H1 (cell line): Measurements from ENCODE around the gene MS4A15. TPM values are rescaled to one million over a fixed set of nuclear protein-coding genes. Genes with fewer than 3 reads are reported as not detected.

Source experiments
- CTCF ChIA-PET: fragments of 300-600 bp; sonication (Branson Sonifier 250); formaldehyde crosslinking; loops from one replicate; lab custom pipeline; 2021; ENCODE audit not compliant: partially characterized antibody; lab: Charles Lee
- POLR2A ChIA-PET: fragments of 300-600 bp; sonication (Branson Sonifier 250); formaldehyde crosslinking; loops from one replicate; lab custom pipeline; 2021; ENCODE audit warnings: inconsistent platforms; ENCODE audit not compliant: partially characterized antibody; lab: Charles Lee
- DNase-seq, 2 experiments: peaks; one replicate each; pipeline versions ENCODE4 v3.0.0 to v3.0.0-alpha.2; 2010 to 2022; ENCODE audit warnings: low spot score in 2 of 2, low read depth in 1 of 2, mixed read lengths in 1 of 2
- FAIRE-seq: peaks from 2 replicates; lab custom pipeline; 2011; peaks lifted over from hg19 to GRCh38; lab: Jason Lieb, UNC
- H2AFZ ChIP-seq: 2 replicates; pipeline ENCODE4 v1.8.1; 2012; ENCODE audit warnings: low read length, inconsistent platforms
- H2AK5ac ChIP-seq: 2 replicates; pipeline ENCODE4 v1.6.1; 2013; ENCODE audit warnings: low read depth, low read length
- H2BK120ac ChIP-seq: replicated peaks from 2 replicates; pipeline ENCODE3; 2013; ENCODE audit warnings: low read depth, low read length, inconsistent platforms
- H2BK12ac ChIP-seq: 2 replicates; pipeline ENCODE4 v1.6.1; 2013; ENCODE audit warnings: low read depth, low read length
- H2BK15ac ChIP-seq: 2 replicates; pipeline ENCODE4 v1.6.1; 2013; ENCODE audit warnings: low read length
- H2BK20ac ChIP-seq: 2 replicates; pipeline ENCODE4 v1.6.1; 2013; ENCODE audit warnings: low read length
- H2BK5ac ChIP-seq: 2 replicates; pipeline ENCODE4 v1.6.1; 2013; ENCODE audit warnings: low read depth, low read length
- H3K14ac ChIP-seq: 2 replicates; pipeline ENCODE4 v1.6.1; 2013; ENCODE audit warnings: inconsistent platforms; ENCODE audit not compliant: insufficient read length
- H3K18ac ChIP-seq: 2 replicates; pipeline ENCODE4 v1.6.1; 2013; ENCODE audit warnings: low read length; ENCODE audit errors: extremely low read depth
- H3K23ac ChIP-seq: 2 replicates; pipeline ENCODE4 v1.6.1; 2013; ENCODE audit warnings: inconsistent platforms; ENCODE audit not compliant: insufficient read length
- H3K23me2 ChIP-seq: 2 replicates; pipeline ENCODE4 v1.6.1; 2013; ENCODE audit warnings: low read depth, low read length
- H3K27ac ChIP-seq: 2 replicates; pipeline ENCODE4 v1.6.1; 2011; ENCODE audit warnings: low read depth, low read length, inconsistent platforms
- H3K27me3 ChIP-seq, 4 experiments: replicated peaks in 1 of 4; 1 replicate in 1 of 4; 2 replicates in 3 of 4; pipeline versions ENCODE4 v1.6.1 to v1.8.1; 2011 to 2013; ENCODE audit warnings: low read length in 3 of 4, mild to moderate bottlenecking in 3 of 4, inconsistent platforms in 2 of 4, mixed read lengths in 2 of 4, moderate library complexity in 1 of 4; ENCODE audit not compliant: control insufficient read depth in 3 of 4, insufficient read depth in 3 of 4; ENCODE audit errors: extremely low read depth in 1 of 4
- H3K36me3 ChIP-seq, 4 experiments: 2 replicates each; pipeline versions ENCODE4 v1.6.1 to v1.8.1; 2011 to 2013; ENCODE audit warnings: mild to moderate bottlenecking in 4 of 4, low read length in 3 of 4, moderate library complexity in 2 of 4, control low read depth in 1 of 4, inconsistent platforms in 1 of 4; ENCODE audit not compliant: insufficient read depth in 4 of 4, control insufficient read depth in 2 of 4
- H3K4ac ChIP-seq: replicated peaks from 2 replicates; pipeline ENCODE3; 2013; ENCODE audit warnings: low read length, low read depth, mixed read lengths, inconsistent platforms; ENCODE audit not compliant: insufficient read length
- H3K4me1 ChIP-seq, 4 experiments: replicated peaks in 1 of 4; 1 replicate in 1 of 4; 2 replicates in 3 of 4; pipeline versions ENCODE4 v1.6.1 to v1.8.1; 2011 to 2013; ENCODE audit warnings: low read length in 3 of 4, inconsistent platforms in 2 of 4, mixed read lengths in 1 of 4; ENCODE audit not compliant: insufficient read depth in 4 of 4, control insufficient read depth in 3 of 4
- H3K4me2 ChIP-seq, 2 experiments: 2 replicates each; pipeline versions ENCODE4 v1.6.1 to v1.8.1; 2011 to 2013; ENCODE audit warnings: low read depth in 2 of 2, low read length in 2 of 2, control low read depth in 1 of 2, inconsistent platforms in 1 of 2, mild to moderate bottlenecking in 1 of 2; ENCODE audit not compliant: insufficient read depth in 1 of 2
- H3K4me3 ChIP-seq, 4 experiments: fragments of 200-600, 300-600 bp in 1 of 4; sonication (generic), shearing (Covaris generic), sonication (Bioruptor Twin) in 1 of 4; 2 replicates each; pipeline versions ENCODE4 v1.5.1 to v1.8.1; 2011 to 2016; ENCODE audit warnings: low read length in 4 of 4, low read depth in 3 of 4, control low read depth in 2 of 4, inconsistent platforms in 2 of 4, mild to moderate bottlenecking in 2 of 4, mixed read lengths in 1 of 4, moderate library complexity in 1 of 4; ENCODE audit not compliant: insufficient read depth in 2 of 4; ENCODE audit errors: extremely low read depth in 1 of 4
- H3K56ac ChIP-seq: replicated peaks from 2 replicates; pipeline ENCODE3; 2013; ENCODE audit warnings: low read depth, mild to moderate bottlenecking, mixed read lengths, low read length, inconsistent platforms; ENCODE audit not compliant: insufficient read length
- H3K79me1 ChIP-seq: 2 replicates; pipeline ENCODE4 v1.6.1; 2013; ENCODE audit warnings: low read depth, low read length, control low read depth
- H3K79me2 ChIP-seq, 2 experiments: 2 replicates each; pipeline versions ENCODE4 v1.6.1 to v1.8.1; 2012 to 2013; ENCODE audit warnings: low read length in 2 of 2, mild to moderate bottlenecking in 2 of 2, inconsistent platforms in 1 of 2; ENCODE audit not compliant: insufficient read depth in 2 of 2, control insufficient read depth in 1 of 2
- H3K9ac ChIP-seq, 4 experiments: replicated peaks in 1 of 4; 1 replicate in 1 of 4; 2 replicates in 3 of 4; pipeline versions ENCODE4 v1.6.1 to v1.8.1; 2011 to 2013; ENCODE audit warnings: low read depth in 3 of 4, low read length in 3 of 4, control low read depth in 2 of 4, mild to moderate bottlenecking in 2 of 4, moderate library complexity in 2 of 4, inconsistent platforms in 1 of 4; ENCODE audit errors: extremely low read depth in 1 of 4
- H3K9me3 ChIP-seq, 2 experiments: 2 replicates each; pipeline versions ENCODE4 v1.6.1 to v1.8.1; 2012 to 2013; ENCODE audit warnings: mild to moderate bottlenecking in 2 of 2, moderate library complexity in 2 of 2, control low read depth in 1 of 2, inconsistent platforms in 1 of 2, low read depth in 1 of 2, low read length in 1 of 2, mixed read lengths in 1 of 2; ENCODE audit not compliant: insufficient read depth in 2 of 2
- H4K20me1 ChIP-seq, 2 experiments: replicated peaks in 1 of 2; 2 replicates each; pipeline versions ENCODE3 to v1.8.1; 2011 to 2013; ENCODE audit warnings: inconsistent platforms in 2 of 2, low read length in 2 of 2, mild to moderate bottlenecking in 1 of 2; ENCODE audit not compliant: insufficient read depth in 2 of 2, control insufficient read depth in 1 of 2
- H4K5ac ChIP-seq: 2 replicates; pipeline ENCODE4 v1.6.1; 2013; ENCODE audit warnings: low read length, low read depth, mixed read lengths, inconsistent platforms; ENCODE audit not compliant: insufficient read length
- H4K8ac ChIP-seq: 2 replicates; pipeline ENCODE4 v1.8.0; 2013; ENCODE audit warnings: mild to moderate bottlenecking, moderate library complexity, low read length, inconsistent platforms; ENCODE audit not compliant: insufficient read depth; ENCODE audit errors: extremely low read depth
- H4K91ac ChIP-seq: replicated peaks from 2 replicates; pipeline ENCODE3; 2013; ENCODE audit warnings: low read length, mixed read lengths, inconsistent platforms; ENCODE audit not compliant: insufficient read length
- BACH1 ChIP-seq: IDR thresholded peaks from 2 replicates; pipeline ENCODE4 v1.6.1; 2012; ENCODE audit warnings: low read length, improper control_type of control experiment
- CBX5 ChIP-seq: fragments of 300-800, 300-1000 bp; sonication (generic); IDR thresholded peaks from 2 replicates; pipeline ENCODE4 v1.7.1; 2016; ENCODE audit warnings: antibody characterized with exemption, low read length, low read depth
- CBX8 ChIP-seq: fragments of 300-800, 300-1000 bp; sonication (generic); IDR thresholded peaks from 2 replicates; pipeline ENCODE4 v1.7.1; 2016; ENCODE audit warnings: low read depth, low read length, borderline replicate concordance
- CHD2 ChIP-seq: IDR thresholded peaks from 2 replicates; pipeline ENCODE4 v1.6.1; 2012; ENCODE audit warnings: low read length, improper control_type of control experiment
- EP300 ChIP-seq, 2 experiments: IDR thresholded peaks; 1 replicate in 1 of 2; 2 replicates in 1 of 2; pipeline ENCODE4 v1.6.1; 2011 to 2012; ENCODE audit warnings: low read depth in 2 of 2, low read length in 2 of 2, mild to moderate bottlenecking in 2 of 2, borderline replicate concordance in 1 of 2, inconsistent platforms in 1 of 2, moderate library complexity in 1 of 2
- GTF2F1 ChIP-seq: IDR thresholded peaks from 2 replicates; pipeline ENCODE4 v1.6.1; 2012; ENCODE audit warnings: low read depth, low read length, improper control_type of control experiment, borderline replicate concordance
- HDAC6 ChIP-seq: IDR thresholded peaks from one replicate; pipeline ENCODE4 v1.7.1; 2012; ENCODE audit warnings: low read depth, mild to moderate bottlenecking, inconsistent platforms, low read length, moderate library complexity
- KDM1A ChIP-seq: fragments of 200-600, 300-600 bp; sonication (generic); IDR thresholded peaks from 2 replicates; pipeline ENCODE4 v1.7.1; 2016; ENCODE audit warnings: mild to moderate bottlenecking, low read length, borderline replicate concordance
- KDM5A ChIP-seq: fragments of 200-600 bp; IDR thresholded peaks from 2 replicates; pipeline ENCODE4 v1.7.1; 2012; ENCODE audit warnings: mild to moderate bottlenecking, low read length, inconsistent platforms, mixed read lengths
- MAX ChIP-seq: IDR thresholded peaks from 2 replicates; pipeline ENCODE4 v1.6.1; 2012; ENCODE audit warnings: inconsistent platforms
- POLR2A ChIP-seq, 2 experiments: IDR thresholded peaks; 1 replicate in 1 of 2; 2 replicates in 1 of 2; pipeline ENCODE4 v1.6.1; 2011; ENCODE audit warnings: low read depth in 2 of 2, low read length in 2 of 2, mild to moderate bottlenecking in 2 of 2; ENCODE audit errors: control extremely low read depth in 1 of 2
- RBBP5 ChIP-seq: IDR thresholded peaks from 2 replicates; pipeline ENCODE4 v1.7.1; 2012; ENCODE audit warnings: low read depth, mild to moderate bottlenecking, inconsistent platforms, low read length, moderate library complexity, borderline replicate concordance
- TEAD4 ChIP-seq: IDR thresholded peaks from 2 replicates; pipeline ENCODE4 v1.6.1; 2012; ENCODE audit warnings: low read depth, low read length, inconsistent platforms, mixed read lengths
- WGBS, 2 experiments: shearing (Covaris generic) in 1 of 2; methylation state at CpG; one replicate each; pipeline versions ENCODE4 v1.1.6 to v1.1.7; 2013 to 2015; ENCODE audit warnings: low lambda C conversion rate in 2 of 2, mixed read lengths in 2 of 2, inconsistent platforms in 1 of 2, low coverage in 1 of 2, missing lambda C conversion rate in 1 of 2; ENCODE audit not compliant: insufficient replicate concordance in 2 of 2, insufficient coverage in 1 of 2, insufficient read length in 1 of 2; ENCODE audit errors: extremely low coverage in 1 of 2, missing lambda C conversion rate in 1 of 2; 5-methylcytosine and 5-hydroxymethylcytosine counted together
- polyA plus RNA-seq, 7 experiments: library from polyadenylated mRNA; depleted of rRNA in 3 of 7; stranded (reverse) in 5 of 7; unstranded in 2 of 7; fragments of >200 nt in 5 of 7; fragments of 200-250 nt in 2 of 7; gene quantifications; 1 replicate in 5 of 7; 2 replicates in 1 of 7; 4 replicates in 1 of 7; pipeline versions ENCODE4 v1.2.1 to v1.2.3, GENCODE V29; 2011 to 2013; ENCODE audit warnings: missing spikeins in 2 of 7, mixed read lengths in 2 of 7
- total RNA-seq: library from RNA; stranded (reverse); fragmentation: NEBNext Ultra II Directional; extraction: Animal tissue kit (Norgen Biotek cat#: 25700); gene quantifications from 2 replicates; pipeline ENCODE4 v1.2.1, GENCODE V29; 2021

MS4A15 gene
- total and polyA plus RNA-seq, 2 of the 8 experiments (the other 6 are each of a cell fraction or from before 2014, with no cell fraction given), result 0.15 to 0.17 TPM

- CTCF ChIA-PET, result interaction anchor here (0.6 to 2.2 kb wide), 6 partner anchors 10 to 116 kb away, joined by 3 to 11 read pairs (median 4); partner anchors contain the start of gene MS4A15
- Histone ChIP-seq H2BK12ac (no peak overlapping the region), H3K27ac (no peak overlapping the region), H3K36me3 (no peaks in the 10 kb centered on the region), H3K56ac (no peak overlapping the region), H3K14ac (no peak overlapping the region), H4K20me1 (no peaks in the 10 kb centered on the region), H2BK120ac (no peak overlapping the region), H3K18ac (no peak overlapping the region), H4K91ac (no peak overlapping the region), H3K4me3 (no peak overlapping the region), H4K5ac (no peak overlapping the region), H3K27me3 (no peaks in the 10 kb centered on the region; a peak in 1 of 7 replicates), H3K9ac (no peak overlapping the region), H2AFZ (no peak overlapping the region), H2BK15ac (no peak overlapping the region), H2BK20ac (no peak overlapping the region), H3K23ac (no peak overlapping the region), H3K4me1 (no peaks in the 10 kb centered on the region; a peak in 1 of 7 replicates), H2BK5ac (no peak overlapping the region), H3K4ac (no peak overlapping the region), H3K4me2 (no peak overlapping the region), H2AK5ac (no peak overlapping the region), H3K9me3 (peaks cover 14 to 23% of the 10 kb centered on the region in 2 experiments; a peak in 3 of 4 replicates), H3K79me1 (no peaks in the 10 kb centered on the region), H3K79me2 (no peaks in the 10 kb centered on the region), H4K8ac (peak overlapping the region; percentile 65; the same call in 1 of the 2 replicates), H3K23me2 (no peaks in the 10 kb centered on the region)
- no peak for DNase-seq
- no peak for FAIRE-seq
- POLR2A ChIA-PET, result interaction anchor here (0.9 to 1.0 kb wide), 2 partner anchors 12 to 19 kb away, joined by 3 to 4 read pairs; no protein-coding TSS in a partner anchor
- WGBS, 2 experiments, result 95% methylated on average over 15 of the region's 15 CpGs; no CpG with 5 or more reads in 1 of the 2 experiments
- TF ChIP-seq KDM1A (no peak), EP300 (IDR thresholded peaks at IDR 0.05; ENCODE audit: borderline replicate concordance in 1 of 2, low read depth in 2 of 2, low read length in 2 of 2) (no peak), CBX5 (no peak), CBX8 (no peak), CHD2 (no peak), MAX (no peak), TEAD4 (no peak), HDAC6 (no peak), RBBP5 (no peak), GTF2F1 (no peak), POLR2A (IDR thresholded peaks at IDR 0.05; ENCODE audit: control extremely low read depth in 1 of 2, low read depth in 2 of 2, low read length in 2 of 2) (no peak), KDM5A (no peak), BACH1 (no peak)
Measured at GRCh38 chr11:60786811-60787567, 30.3 kb downstream of the MS4A15 start.
